Dendritic cell treated with granulocyte-macrophage colony-stimulating factor and Interleukin-4, amounts not matched to agents 40 ng/mL and 50 ng/mL, for 4 days (primary cell): Measurements from ENCODE around the gene ZMYND15.
A peak's percentile ranks its signal among the peaks of the same experiment; 100 is the strongest.
"Not testable (repeated sequence)": the region's sequence is repeated elsewhere in the genome, so short reads cannot be mapped to it uniquely, and the experiment has no call there.

ENCODE experiments used
- H3K27ac Mint-ChIP-seq: one replicate; pipeline ENCODE4 v1.8.0; 2022; ENCODE audit warnings: mild to moderate bottlenecking, mixed read lengths
- H3K27me3 Mint-ChIP-seq: one replicate; pipeline ENCODE4 v1.8.0; 2022; ENCODE audit warnings: mild to moderate bottlenecking, mixed read lengths
- H3K36me3 Mint-ChIP-seq: one replicate; pipeline ENCODE4 v1.8.0; 2022; ENCODE audit warnings: low read depth, mixed read lengths
- H3K4me1 Mint-ChIP-seq: one replicate; pipeline ENCODE4 v1.8.0; 2022; ENCODE audit warnings: low read depth, mixed read lengths
- H3K4me3 Mint-ChIP-seq: one replicate; pipeline ENCODE4 v1.8.0; 2022; ENCODE audit warnings: mild to moderate bottlenecking, moderate library complexity, mixed read lengths
- H3K9me3 Mint-ChIP-seq: one replicate; pipeline ENCODE4 v1.8.0; 2022; ENCODE audit warnings: mixed read lengths
- intact Hi-C: fragments of 100-400 bp; cut with micrococcal nuclease; formaldehyde crosslinking; loops from one replicate; pipeline ENCODE4 v1.15.0; 2022

ZMYND15 gene, protein sequence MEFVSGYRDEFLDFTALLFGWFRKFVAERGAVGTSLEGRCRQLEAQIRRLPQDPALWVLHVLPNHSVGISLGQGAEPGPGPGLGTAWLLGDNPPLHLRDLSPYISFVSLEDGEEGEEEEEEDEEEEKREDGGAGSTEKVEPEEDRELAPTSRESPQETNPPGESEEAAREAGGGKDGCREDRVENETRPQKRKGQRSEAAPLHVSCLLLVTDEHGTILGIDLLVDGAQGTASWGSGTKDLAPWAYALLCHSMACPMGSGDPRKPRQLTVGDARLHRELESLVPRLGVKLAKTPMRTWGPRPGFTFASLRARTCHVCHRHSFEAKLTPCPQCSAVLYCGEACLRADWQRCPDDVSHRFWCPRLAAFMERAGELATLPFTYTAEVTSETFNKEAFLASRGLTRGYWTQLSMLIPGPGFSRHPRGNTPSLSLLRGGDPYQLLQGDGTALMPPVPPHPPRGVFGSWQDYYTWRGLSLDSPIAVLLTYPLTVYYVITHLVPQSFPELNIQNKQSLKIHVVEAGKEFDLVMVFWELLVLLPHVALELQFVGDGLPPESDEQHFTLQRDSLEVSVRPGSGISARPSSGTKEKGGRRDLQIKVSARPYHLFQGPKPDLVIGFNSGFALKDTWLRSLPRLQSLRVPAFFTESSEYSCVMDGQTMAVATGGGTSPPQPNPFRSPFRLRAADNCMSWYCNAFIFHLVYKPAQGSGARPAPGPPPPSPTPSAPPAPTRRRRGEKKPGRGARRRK

DNA sequence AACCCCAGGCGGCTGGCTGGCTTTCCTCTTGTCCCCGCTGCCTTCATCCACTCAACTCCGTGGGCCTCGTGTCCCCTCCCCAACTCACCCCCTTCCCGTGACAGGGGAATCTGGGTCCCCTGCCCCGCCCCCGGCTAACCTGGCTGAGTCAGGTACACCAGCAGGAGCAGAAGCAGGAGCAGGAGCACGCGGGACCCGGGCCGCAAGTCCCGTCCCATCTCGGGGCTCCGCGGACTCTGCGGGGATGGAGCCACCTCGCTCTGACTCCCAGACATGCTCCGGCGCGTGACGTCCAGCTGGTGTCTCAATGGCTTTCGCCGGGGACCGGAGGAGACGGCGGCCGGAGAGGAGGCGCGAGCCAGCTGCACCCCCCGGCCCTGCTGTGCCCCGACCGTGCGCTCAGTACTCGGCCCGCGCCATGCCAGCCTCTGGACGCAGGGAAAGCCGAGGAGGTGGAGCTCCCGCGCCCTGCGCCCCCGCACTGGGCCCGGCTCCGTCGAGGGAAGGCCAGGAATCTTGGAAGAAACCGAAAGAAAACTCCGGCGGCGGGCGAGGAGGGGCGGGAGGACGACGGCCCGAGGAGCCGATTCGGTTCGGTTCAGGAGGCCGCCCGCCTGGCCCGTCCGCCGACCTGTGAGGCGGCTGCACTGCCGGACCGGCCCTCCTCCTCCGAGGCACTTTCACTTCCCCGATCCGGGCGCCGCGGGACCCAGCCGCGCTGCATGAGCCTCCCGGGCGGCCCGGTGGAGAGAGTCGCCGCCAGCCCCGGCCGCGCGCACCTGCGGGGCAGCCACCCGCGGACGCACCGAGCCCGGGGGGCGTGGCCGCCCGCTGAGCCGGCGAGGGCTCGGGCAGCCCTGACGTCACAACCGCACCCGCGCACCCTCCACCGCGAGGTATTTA, at the start of gene ZMYND15, which contains the start of gene CXCL16:
TSS of gene ZMYND15 (plus strand) at position 712 of the 903 bp plus-strand sequence. CDS start 716 bp downstream, outside the sequence.
TSS of gene CXCL16 (minus strand) at position 807 of the 903 bp plus-strand sequence. CDS start at position 218, 589 bp downstream.
- Mint-ChIP-seq H3K9me3 (no peaks in the 10 kb centered on the region), H3K4me3 (peak within 1 kb of the TSS; percentile 88), H3K27ac (peak within 1 kb of the TSS; percentile 96), H3K36me3 (peaks cover 34% of the 10 kb centered on the region), H3K27me3 (peaks cover 34% of the 10 kb centered on the region), H3K4me1 (peaks cover 50% of the 10 kb centered on the region)
- intact Hi-C loops: no loop called here

DNA sequence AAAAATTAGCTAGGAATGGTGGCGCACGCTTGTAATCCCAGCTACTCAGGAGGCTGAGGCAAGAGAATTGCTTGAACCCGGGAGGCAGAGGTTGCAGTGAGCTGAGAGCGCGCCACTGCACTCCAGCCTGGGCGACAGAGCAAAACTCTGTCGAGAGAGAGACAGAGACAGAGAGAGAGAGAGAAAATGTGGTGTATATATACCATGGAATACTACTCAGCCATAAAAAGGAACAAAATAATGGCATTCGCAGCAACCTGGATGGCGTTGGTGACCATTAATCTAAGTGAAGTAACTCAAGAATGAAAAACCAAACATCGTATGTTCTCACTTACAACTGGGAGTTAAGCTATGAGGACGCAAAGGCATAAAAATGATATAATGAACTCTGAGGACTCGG, 49.8 kb upstream of the ZMYND15 start:
- H3K27ac Mint-ChIP-seq, H3K4me3 Mint-ChIP-seq, intact Hi-C loops, H3K27me3 Mint-ChIP-seq, H3K9me3 Mint-ChIP-seq: not testable (repeated sequence)
- peaks cover 73% of the 10 kb centered on the region for H3K4me1 Mint-ChIP-seq
- peaks cover 71% of the 10 kb centered on the region for H3K36me3 Mint-ChIP-seq

DNA sequence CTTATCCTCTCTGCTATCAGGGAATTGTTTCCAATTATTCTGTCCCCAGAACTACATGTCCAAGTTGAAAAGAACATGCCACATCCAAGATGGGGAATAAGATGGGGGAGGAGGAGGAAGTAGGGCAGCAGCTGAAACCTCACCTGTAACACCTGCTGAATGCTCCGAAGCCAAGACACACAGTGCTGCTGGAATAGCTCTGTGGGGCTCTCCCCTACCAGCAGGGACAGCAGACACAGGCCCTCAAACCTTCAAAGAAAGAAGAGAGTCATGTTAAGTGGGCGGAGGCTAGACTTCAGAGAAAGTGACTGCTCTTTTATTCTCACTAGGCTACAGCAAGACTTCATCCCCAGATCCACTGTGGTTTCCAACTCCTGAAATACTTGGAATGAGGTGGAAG, 48.9 kb upstream of the ZMYND15 start:
- Mint-ChIP-seq H3K27me3 (no peaks in the 10 kb centered on the region), H3K4me1 (peaks cover 67% of the 10 kb centered on the region), H3K27ac (peak overlapping the region; percentile 66), H3K4me3 (peak overlapping the region; percentile 44), H3K9me3 (no peaks in the 10 kb centered on the region), H3K36me3 (peaks cover 63% of the 10 kb centered on the region)
- intact Hi-C loops: loop anchor here (1.0 kb wide), 1 partner anchor 10 kb away; no protein-coding TSS in a partner anchor

DNA sequence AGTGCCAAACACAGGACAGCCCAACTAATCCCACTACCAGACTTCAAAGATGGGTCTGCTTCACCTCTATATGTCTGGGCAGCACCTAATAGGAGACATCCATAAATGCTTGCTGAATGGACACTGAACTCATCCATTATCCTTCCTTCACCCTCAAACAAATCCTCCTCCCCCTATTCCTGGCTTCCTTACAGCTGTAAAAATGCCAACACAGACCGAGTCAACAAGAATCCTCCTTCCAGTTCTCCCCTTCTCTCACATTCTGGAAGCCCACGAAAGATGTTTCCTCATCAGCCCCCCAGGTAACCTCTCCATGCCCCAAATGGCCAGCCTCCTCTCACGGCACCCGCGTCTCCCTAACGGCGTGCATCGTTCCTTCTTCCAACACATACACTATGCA, 47.9 kb upstream of the ZMYND15 start:
- peaks cover 63% of the 10 kb centered on the region for H3K36me3 Mint-ChIP-seq
- peak overlapping the region; percentile 66 for H3K27ac Mint-ChIP-seq
- no peaks in the 10 kb centered on the region for H3K9me3 Mint-ChIP-seq
- no peaks in the 10 kb centered on the region for H3K27me3 Mint-ChIP-seq
- intact Hi-C loops: loop anchor here (1.0 kb wide), 1 partner anchor 11 kb away; no protein-coding TSS in a partner anchor
- peak overlapping the region; percentile 41 for H3K4me3 Mint-ChIP-seq
- peaks cover 70% of the 10 kb centered on the region for H3K4me1 Mint-ChIP-seq

DNA sequence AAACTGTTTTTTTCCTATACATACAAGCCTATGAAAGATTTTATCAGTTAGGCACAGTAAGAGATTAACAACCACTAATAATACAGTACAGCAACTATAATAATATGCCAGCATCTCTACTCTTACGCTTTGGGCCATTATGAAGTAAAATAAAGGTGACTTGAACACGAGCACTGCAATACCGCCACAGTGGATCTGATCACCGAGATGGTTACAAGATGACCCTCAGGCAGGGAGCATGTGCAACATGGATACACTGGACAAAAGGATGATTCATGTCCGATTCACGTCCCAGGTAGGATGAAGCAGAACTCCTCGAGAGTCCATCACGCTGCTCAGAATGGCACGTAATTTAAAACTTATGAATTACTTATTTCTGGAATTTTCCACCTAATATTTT, 46.2 kb upstream of the ZMYND15 start:
- H3K27me3 Mint-ChIP-seq: no peaks in the 10 kb centered on the region
- peaks cover 65% of the 10 kb centered on the region for H3K4me1 Mint-ChIP-seq
- peak overlapping the region; percentile 46 for H3K27ac Mint-ChIP-seq
- H3K4me3 Mint-ChIP-seq: no peak overlapping the region
- intact Hi-C loops: no loop called here
- H3K9me3 Mint-ChIP-seq: no peaks in the 10 kb centered on the region
- peaks cover 60% of the 10 kb centered on the region for H3K36me3 Mint-ChIP-seq

DNA sequence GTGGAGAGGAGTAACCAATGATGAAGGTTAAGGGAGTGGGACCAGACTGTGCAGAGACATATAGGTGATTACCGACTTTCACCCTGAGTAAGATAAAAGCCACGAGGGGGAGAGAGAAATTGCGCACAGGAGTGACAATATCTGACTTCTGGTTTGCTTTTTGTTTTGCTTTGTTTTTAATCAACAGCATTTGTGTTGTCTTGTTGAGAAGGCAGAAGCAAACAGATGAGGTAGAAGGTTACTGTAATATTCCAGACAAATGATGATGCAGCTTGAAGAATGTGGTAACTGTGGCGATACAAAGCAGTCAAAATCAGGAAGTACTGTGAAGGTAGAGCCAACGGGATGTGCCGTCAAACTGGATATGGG, 43.2 kb upstream of the ZMYND15 start:
- Mint-ChIP-seq H3K4me1 (peaks cover 42% of the 10 kb centered on the region), H3K36me3 (peaks cover 39% of the 10 kb centered on the region), H3K9me3 (no peaks in the 10 kb centered on the region), H3K4me3 (no peak overlapping the region), H3K27me3 (no peaks in the 10 kb centered on the region), H3K27ac (peak overlapping the region; percentile 87)
- intact Hi-C loops: loop anchor here (5.0 kb wide), 1 partner anchor 274 kb away; no protein-coding TSS in a partner anchor

DNA sequence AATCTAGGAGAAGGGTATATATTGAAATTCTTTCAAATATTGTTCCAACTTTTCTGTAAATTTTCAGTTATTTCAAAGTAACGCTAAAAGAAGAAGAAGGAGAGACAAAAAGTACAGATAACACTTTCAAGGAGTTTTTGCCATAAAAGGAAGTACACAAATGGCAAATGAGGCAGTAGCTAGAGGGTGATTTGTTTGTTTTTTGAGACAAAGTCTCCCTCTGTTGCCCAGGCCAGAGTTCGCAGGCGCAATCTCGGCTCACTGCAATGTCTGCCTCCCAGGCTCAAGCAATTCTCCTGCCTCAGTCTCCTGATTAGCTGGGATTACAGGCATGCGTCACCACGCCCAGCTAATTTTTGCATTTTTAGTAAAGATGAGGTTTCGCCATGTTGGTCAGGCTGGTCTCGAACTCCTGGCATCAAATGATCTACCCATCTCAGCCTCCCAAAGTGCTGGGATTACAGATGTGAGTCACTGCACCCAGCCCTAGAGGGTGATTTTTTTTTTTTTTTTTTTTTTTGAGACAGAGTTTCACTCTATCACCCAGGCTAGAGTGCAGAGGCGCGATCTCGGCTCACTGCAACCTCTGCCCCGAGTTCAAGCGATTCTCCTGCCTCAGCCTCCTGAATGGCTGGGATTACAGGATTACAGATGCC, 40.1 kb upstream of the ZMYND15 start:
- not testable (repeated sequence) for H3K27ac Mint-ChIP-seq, H3K27me3 Mint-ChIP-seq, H3K9me3 Mint-ChIP-seq, H3K4me3 Mint-ChIP-seq
- Mint-ChIP-seq H3K36me3 (peaks cover 35% of the 10 kb centered on the region), H3K4me1 (peaks cover 39% of the 10 kb centered on the region)
- intact Hi-C loops: loop anchor here (1.0 to 5.0 kb wide), 3 partner anchors 63 to 277 kb away; no protein-coding TSS in a partner anchor

DNA sequence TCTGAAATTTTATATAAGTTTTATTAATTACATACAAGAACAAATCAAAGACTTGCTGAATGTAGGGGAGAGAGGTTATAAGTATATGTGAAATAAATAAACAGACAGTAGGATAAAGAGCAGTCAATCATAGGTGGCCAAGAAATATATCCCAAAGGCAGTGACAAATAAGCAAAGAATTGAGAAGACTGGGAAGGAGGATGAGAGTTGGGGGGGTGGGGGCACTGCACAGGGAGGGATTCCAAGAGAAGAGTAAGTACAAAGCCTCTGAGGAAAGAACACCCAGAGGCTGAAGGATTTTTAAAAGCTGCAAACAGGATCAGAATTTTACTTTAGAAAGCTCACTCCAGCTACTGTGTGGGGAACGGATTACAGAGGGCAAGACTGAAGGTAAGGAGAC, 38.5 kb upstream of the ZMYND15 start:
- no peak overlapping the region for H3K4me3 Mint-ChIP-seq
- H3K27ac Mint-ChIP-seq: no peak overlapping the region
- H3K4me1 Mint-ChIP-seq: peaks cover 43% of the 10 kb centered on the region
- peaks cover 31% of the 10 kb centered on the region for H3K36me3 Mint-ChIP-seq
- intact Hi-C loops: no loop called here
- no peaks in the 10 kb centered on the region for H3K9me3 Mint-ChIP-seq
- no peaks in the 10 kb centered on the region for H3K27me3 Mint-ChIP-seq

DNA sequence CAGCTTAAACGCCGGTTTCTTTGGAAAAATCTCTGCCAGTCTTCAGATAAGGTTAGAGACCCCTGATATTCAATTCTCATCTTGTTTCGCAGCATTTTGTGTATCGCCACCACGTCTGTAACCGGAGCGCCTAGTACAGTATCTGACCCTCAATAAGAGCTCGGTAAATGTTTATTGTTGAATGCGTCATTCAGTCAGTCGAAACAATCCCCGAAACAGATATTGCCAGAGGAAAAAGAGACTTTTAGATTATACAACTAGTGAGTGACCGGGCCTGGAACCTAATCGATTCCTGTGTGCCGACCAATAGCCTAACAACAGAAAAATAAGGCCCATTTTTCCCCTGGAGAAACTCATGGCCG, 36.3 kb upstream of the ZMYND15 start:
- peak overlapping the region; percentile 85 for H3K27ac Mint-ChIP-seq
- peaks cover 11% of the 10 kb centered on the region for H3K36me3 Mint-ChIP-seq
- intact Hi-C loops: no loop called here
- peaks cover 35% of the 10 kb centered on the region for H3K4me1 Mint-ChIP-seq
- peak overlapping the region; percentile 83 for H3K4me3 Mint-ChIP-seq
- no peaks in the 10 kb centered on the region for H3K27me3 Mint-ChIP-seq
- H3K9me3 Mint-ChIP-seq: no peaks in the 10 kb centered on the region

DNA sequence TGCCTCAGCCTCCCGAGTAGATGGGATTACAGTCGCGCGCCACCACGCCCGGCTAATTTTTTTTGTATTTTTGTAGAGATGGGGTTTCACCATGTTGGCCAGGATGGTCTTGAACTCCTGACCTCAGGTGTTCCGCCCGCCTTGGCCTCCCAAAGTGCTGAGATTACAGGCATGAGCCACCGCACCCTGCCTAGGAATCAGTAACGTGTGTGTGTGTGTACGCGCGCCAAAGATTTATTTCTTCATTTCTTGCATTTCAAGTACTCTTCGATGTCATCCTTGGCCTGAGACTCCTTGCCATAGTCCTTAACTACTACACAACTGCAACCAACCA, 35.1 kb upstream of the ZMYND15 start:
- H3K27me3 Mint-ChIP-seq, intact Hi-C loops, H3K9me3 Mint-ChIP-seq: not testable (repeated sequence)
- peak overlapping the region; percentile 83 for H3K4me3 Mint-ChIP-seq
- peaks cover 37% of the 10 kb centered on the region for H3K4me1 Mint-ChIP-seq
- peak overlapping the region; percentile 85 for H3K27ac Mint-ChIP-seq
- H3K36me3 Mint-ChIP-seq: peaks cover 11% of the 10 kb centered on the region

DNA sequence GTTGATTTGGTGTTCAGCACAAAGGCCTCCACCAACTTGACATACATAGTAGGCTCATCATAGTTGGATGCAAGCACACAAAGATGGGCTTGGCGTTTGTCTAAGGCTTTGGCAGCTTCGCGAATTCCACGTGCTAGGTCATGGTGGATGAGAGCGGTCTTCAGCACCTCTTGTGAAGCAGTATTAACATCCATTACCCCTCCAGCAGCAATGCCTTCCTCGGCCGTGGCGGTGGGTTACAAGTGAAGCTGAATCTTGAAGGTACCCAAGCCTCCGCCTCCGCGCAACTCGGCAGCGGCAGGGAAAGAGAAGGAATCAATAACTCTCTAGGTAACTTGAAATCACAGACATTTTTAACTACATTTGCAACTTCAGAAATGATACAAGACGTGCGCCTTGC, 34.6 kb upstream of the ZMYND15 start:
- Mint-ChIP-seq H3K36me3 (peaks cover 11% of the 10 kb centered on the region), H3K4me3 (peak overlapping the region; percentile 83), H3K27me3 (no peaks in the 10 kb centered on the region)

DNA sequence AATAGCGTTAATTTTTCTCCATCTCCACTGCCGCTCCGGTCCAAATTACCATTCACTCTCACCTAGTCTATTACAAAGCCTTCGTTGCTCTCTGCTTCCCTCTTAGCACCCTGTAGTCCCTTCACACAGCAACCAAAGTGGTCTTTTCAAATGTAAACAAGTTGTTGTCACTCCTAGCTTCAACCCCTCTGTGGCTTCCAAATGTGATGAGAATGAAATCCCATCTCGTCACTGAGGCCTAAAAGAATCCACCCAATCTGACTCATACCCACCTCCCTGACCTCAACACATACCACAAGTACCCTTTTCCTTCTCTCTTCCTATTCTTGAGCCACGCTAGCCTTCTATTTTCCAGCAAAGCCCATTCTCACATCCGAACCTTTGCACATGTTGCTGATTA, 33.5 kb upstream of the ZMYND15 start:
- Mint-ChIP-seq H3K27ac (no peak overlapping the region), H3K27me3 (no peaks in the 10 kb centered on the region), H3K36me3 (peaks cover 17% of the 10 kb centered on the region), H3K4me3 (no peak overlapping the region), H3K4me1 (peaks cover 42% of the 10 kb centered on the region), H3K9me3 (no peaks in the 10 kb centered on the region)
- intact Hi-C loops: no loop called here

More for the DNA sequence above, 34.6 kb upstream of the ZMYND15 start:
- intact Hi-C loops: no loop called here
- Mint-ChIP-seq H3K4me1 (peaks cover 42% of the 10 kb centered on the region), H3K9me3 (no peaks in the 10 kb centered on the region), H3K27ac (peak overlapping the region; percentile 85)

DNA sequence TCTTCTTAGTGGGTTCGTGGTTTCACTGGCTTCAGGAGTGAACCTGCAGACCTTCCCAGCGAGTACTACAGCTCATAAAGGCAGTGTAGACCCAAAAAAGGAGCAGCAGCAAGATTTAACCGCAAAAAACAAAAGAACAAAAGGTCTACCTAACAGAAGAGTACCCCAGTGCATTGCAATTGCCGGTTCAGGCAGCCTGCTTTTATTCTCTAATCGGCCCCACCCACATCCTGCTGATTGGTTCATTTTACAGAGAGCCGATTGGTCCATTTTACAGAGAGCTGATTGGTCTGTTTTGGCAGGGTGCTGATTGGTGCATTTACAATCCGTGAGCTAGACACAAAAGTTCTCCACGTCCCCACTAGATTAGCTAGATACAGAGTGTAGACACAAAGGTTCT, 31.2 kb upstream of the ZMYND15 start:
- Mint-ChIP-seq H3K9me3 (no peaks in the 10 kb centered on the region), H3K36me3 (peaks cover 32% of the 10 kb centered on the region), H3K27me3 (no peaks in the 10 kb centered on the region), H3K4me3 (no peak overlapping the region), H3K4me1 (peaks cover 41% of the 10 kb centered on the region), H3K27ac (no peak overlapping the region)
- intact Hi-C loops: no loop called here
